K562 (cell line): Measurements from ENCODE around the gene TNKS2. TPM values are rescaled to one million over a fixed set of nuclear protein-coding genes. Genes with fewer than 3 reads are reported as not detected.
A peak's percentile ranks its signal among the peaks of the same experiment; 100 is the strongest.

ENCODE experiments used
- CBFA2T2 ChIP-seq: fragments of 450-650 bp; conservative IDR thresholded peaks from 2 replicates; pipeline ENCODE4 v1.6.1; 2017; ENCODE audit warnings: mild to moderate bottlenecking
- CTBP1 ChIP-seq: fragments of 450-650 bp; IDR thresholded peaks from 2 replicates; pipeline ENCODE4 v1.6.1; 2016; ENCODE audit warnings: borderline replicate concordance
- CXXC5 ChIP-seq: fragments of 250-450 bp; sonication (Bioruptor Pico); IDR thresholded peaks from 2 replicates; pipeline ENCODE4 v1.8.0; 2022; ENCODE audit warnings: inconsistent platforms, mild to moderate bottlenecking, moderate library complexity
- DACH1 ChIP-seq: fragments of 450-650 bp; IDR thresholded peaks from 2 replicates; pipeline ENCODE4 v1.6.1; 2018; ENCODE audit not compliant: partially characterized antibody
- KLF16 ChIP-seq: IDR thresholded peaks from 2 replicates; pipeline ENCODE4 v1.6.1; 2016; ENCODE audit warnings: antibody characterized with exemption
- NCOA4 ChIP-seq: fragments of 450-650 bp; IDR thresholded peaks from 2 replicates; pipeline ENCODE4 v1.6.1; 2018; ENCODE audit warnings: mild to moderate bottlenecking; ENCODE audit not compliant: partially characterized antibody
- PML ChIP-seq: IDR thresholded peaks from 2 replicates; pipeline ENCODE4 v1.6.1; 2012; ENCODE audit warnings: low read length, inconsistent platforms
- SIN3B ChIP-seq: fragments of 450-650 bp; IDR thresholded peaks from 2 replicates; pipeline ENCODE4 v1.6.1; 2017; ENCODE audit warnings: low read depth, mild to moderate bottlenecking, moderate library complexity
- TAL1 ChIP-seq: fragments of 450-650 bp; IDR thresholded peaks from 2 replicates; pipeline ENCODE4 v1.6.1; 2016; ENCODE audit warnings: mild to moderate bottlenecking
- TCF3 ChIP-seq: sonication (generic); formaldehyde crosslinking; IDR thresholded peaks from 2 replicates; pipeline ENCODE4 v1.4.0; 2020; ENCODE audit warnings: mild to moderate bottlenecking, missing genetic modification reagents
- polyA plus RNA-seq, 8 experiments: library from polyadenylated mRNA; depleted of rRNA in 4 of 8; stranded (reverse) in 5 of 8; unstranded in 3 of 8; fragments of >200 nt; fragmentation: Nextera tagmentation in 2 of 8; fragmentation: Illumina TruSeq in 1 of 8; extraction: Ambion mirVana in 2 of 8; extraction: Trizol in 1 of 8; gene quantifications; 2 replicates each; pipeline versions ENCODE4 v1.2.1 to v1.2.3, GENCODE V29; 2011 to 2014; ENCODE audit warnings: inconsistent platforms in 1 of 8, missing spikeins in 1 of 8
- total RNA-seq, 7 experiments: library from RNA; depleted of rRNA in 6 of 7; stranded (reverse); fragments of >200 nt in 6 of 7; fragmentation: Illumina TruSeq in 2 of 7; extraction: Trizol in 2 of 7; gene quantifications; 2 replicates each; pipeline versions ENCODE4 v1.2.1 to v1.2.3, GENCODE V29; 2011 to 2021; ENCODE audit warnings: low replicate concordance in 1 of 7
- TF ChIP-seq, protein P1 (sequence below), 2 experiments: fragments of 150-350 bp in 1 of 2; IDR thresholded peaks; 2 replicates each; pipeline ENCODE4 v1.6.1; 2012 to 2016; ENCODE audit warnings: low read depth in 2 of 2, low read length in 2 of 2, mild to moderate bottlenecking in 1 of 2, moderate library complexity in 1 of 2

TNKS2 gene
- total and polyA plus RNA-seq, 9 of the 15 experiments (the other 6 are each of a cell fraction or from before 2014, with no cell fraction given), result 3.5 to 19.8 (median 8.6) TPM

DNA sequence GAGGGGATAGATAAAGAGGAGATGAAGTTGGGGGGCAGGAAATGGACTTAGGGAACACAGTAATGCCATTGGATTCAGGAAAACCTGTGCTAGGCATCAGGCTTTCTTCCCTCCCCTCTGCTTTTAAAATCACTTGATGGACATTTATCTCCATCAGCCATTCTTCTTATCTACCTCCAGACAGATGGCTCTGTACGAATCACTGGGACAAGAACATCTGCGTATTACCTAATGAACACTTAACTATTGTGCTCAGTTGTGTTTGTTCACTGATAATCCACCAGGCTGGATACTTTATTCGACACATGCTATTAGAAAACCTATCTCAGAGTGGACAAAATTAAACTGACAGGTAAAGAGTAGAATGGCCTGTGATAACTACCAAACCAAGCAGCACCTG lies 40.0 kb downstream of the TNKS2 start (continued):
- TF ChIP-seq CTBP1 (peak; percentile 50; the same call in 1 of the 2 replicates), TAL1 (peak; percentile 92), CBFA2T2 (peak; percentile 90), DACH1 (peak; percentile 40), PML (peak; percentile 77), SIN3B (no peak), KLF16 (peak; percentile 69), NCOA4 (no peak), CXXC5 (CRISPR knock-in tag) (peak; percentile 37), TCF3 (CRISPR knock-in tag) (peak; percentile 86)
- TF ChIP-seq, protein P1, sequence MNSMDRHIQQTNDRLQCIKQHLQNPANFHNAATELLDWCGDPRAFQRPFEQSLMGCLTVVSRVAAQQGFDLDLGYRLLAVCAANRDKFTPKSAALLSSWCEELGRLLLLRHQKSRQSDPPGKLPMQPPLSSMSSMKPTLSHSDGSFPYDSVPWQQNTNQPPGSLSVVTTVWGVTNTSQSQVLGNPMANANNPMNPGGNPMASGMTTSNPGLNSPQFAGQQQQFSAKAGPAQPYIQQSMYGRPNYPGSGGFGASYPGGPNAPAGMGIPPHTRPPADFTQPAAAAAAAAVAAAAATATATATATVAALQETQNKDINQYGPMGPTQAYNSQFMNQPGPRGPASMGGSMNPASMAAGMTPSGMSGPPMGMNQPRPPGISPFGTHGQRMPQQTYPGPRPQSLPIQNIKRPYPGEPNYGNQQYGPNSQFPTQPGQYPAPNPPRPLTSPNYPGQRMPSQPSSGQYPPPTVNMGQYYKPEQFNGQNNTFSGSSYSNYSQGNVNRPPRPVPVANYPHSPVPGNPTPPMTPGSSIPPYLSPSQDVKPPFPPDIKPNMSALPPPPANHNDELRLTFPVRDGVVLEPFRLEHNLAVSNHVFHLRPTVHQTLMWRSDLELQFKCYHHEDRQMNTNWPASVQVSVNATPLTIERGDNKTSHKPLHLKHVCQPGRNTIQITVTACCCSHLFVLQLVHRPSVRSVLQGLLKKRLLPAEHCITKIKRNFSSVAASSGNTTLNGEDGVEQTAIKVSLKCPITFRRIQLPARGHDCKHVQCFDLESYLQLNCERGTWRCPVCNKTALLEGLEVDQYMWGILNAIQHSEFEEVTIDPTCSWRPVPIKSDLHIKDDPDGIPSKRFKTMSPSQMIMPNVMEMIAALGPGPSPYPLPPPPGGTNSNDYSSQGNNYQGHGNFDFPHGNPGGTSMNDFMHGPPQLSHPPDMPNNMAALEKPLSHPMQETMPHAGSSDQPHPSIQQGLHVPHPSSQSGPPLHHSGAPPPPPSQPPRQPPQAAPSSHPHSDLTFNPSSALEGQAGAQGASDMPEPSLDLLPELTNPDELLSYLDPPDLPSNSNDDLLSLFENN (IDR thresholded peaks at IDR 0.05; ENCODE audit: low read depth in 2 of 2, low read length in 2 of 2), result 0 out of 4 replicates have a peak, but pooled peaks of 1 of the 2 experiments have one; percentile 20
- TF ChIP-seq, all 486 proteins: peak for 27
